ENCODE measurements around the gene C19orf25. TPM values are rescaled to one million over a fixed set of nuclear protein-coding genes. Genes with fewer than 3 reads are reported as not detected.
A peak's percentile ranks its signal among the peaks of the same experiment; 100 is the strongest.
"Not testable (repeated sequence)": the region's sequence is repeated elsewhere in the genome, so short reads cannot be mapped to it uniquely, and the experiment has no call there.

Gene C19orf25
- polyA plus RNA-seq, 12 donors: 13.1 to 23.4 (median 14.4) TPM; not detected in 1

GRCh38 chr19:1499231-1499630 lies 20.2 kb upstream of the C19orf25 start:
- not testable (repeated sequence) for DNase-seq

GRCh38 chr19:1497578-1498235 lies 18.7 kb upstream of the C19orf25 start:
- no peak for DNase-seq

GRCh38 chr19:1496714-1497577 lies 17.9 kb upstream of the C19orf25 start:
- no peak for DNase-seq

GRCh38 chr19:1495799-1496713 lies 17.0 kb upstream of the C19orf25 start:
- no peak for DNase-seq

- no peak for DNase-seq
Measured at GRCh38 chr19:1495051-1495798, 16.2 kb upstream of the C19orf25 start.

- no peak for DNase-seq
Measured at GRCh38 chr19:1494115-1494815, 15.2 kb upstream of the C19orf25 start.

GRCh38 chr19:1492474-1493006 lies 13.5 kb upstream of the C19orf25 start:
- no peak for DNase-seq

GRCh38 chr19:1491849-1492170 lies 12.8 kb upstream of the C19orf25 start:
- DNase-seq: no peak

- no peak for DNase-seq
Measured at GRCh38 chr19:1491114-1491848, 12.3 kb upstream of the C19orf25 start, which contains the start of gene REEP6. Gene REEP6, plus strand, starts transcription at chr19:1491181. Its CDS starts 89 bp downstream, at chr19:1491270.

- peak; percentile 98 for DNase-seq
Measured at GRCh38 chr19:1490311-1491113, 11.5 kb upstream of the C19orf25 start, which contains the start of gene PCSK4. Gene PCSK4, minus strand, starts transcription at chr19:1490350. Its CDS starts 4 bp downstream, at chr19:1490346.

- DNase-seq: no peak
Measured at GRCh38 chr19:1489463-1490310, 10.7 kb upstream of the C19orf25 start.

- DNase-seq: no peak
Measured at GRCh38 chr19:1488282-1488601, 9.2 kb upstream of the C19orf25 start.

- no peak for DNase-seq
Measured at GRCh38 chr19:1487576-1488281, 8.7 kb upstream of the C19orf25 start.

GRCh38 chr19:1486720-1487575 lies 7.9 kb upstream of the C19orf25 start:
- DNase-seq: no peak

- no peak for DNase-seq
Measured at GRCh38 chr19:1483979-1484428, 5.0 kb upstream of the C19orf25 start.

Data from muscle of arm (tissue), 12 donors.